Activated gamma-delta T cell (primary cell): ENCODE measurements around the gene ID3.
"Not testable (repeated sequence)": the region's sequence is repeated elsewhere in the genome, so short reads cannot be mapped to it uniquely, and the experiment has no call there.

Experiments used
- DNase-seq: peaks from one replicate; lab custom pipeline; 2025; lab: John Stamatoyannopoulos, UW

ID3 gene

DNA sequence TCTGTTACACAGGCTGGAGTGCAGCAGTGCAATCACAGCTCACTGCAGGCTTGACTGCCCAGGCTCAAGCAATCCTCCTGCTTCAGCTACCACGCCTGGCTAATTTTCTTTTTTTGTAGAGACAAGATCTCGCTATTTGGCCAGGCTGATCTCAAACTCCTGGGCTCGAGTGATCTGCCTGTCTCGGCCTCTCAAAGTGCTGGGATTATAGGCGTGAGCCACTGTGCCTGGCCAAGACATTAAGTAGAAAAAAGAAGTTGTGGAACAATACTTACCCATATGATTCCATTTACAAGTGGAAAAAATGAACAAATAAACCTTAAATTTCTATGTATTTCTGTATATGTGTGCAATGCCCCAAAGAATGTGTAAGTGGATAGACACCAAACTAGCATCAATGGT lies 30.3 kb upstream of the ID3 start:
- no peak for DNase-seq

- no peak for DNase-seq
Observed at GRCh38 chr1:23588749-23589548, 29.6 kb upstream of the ID3 start.

DNA sequence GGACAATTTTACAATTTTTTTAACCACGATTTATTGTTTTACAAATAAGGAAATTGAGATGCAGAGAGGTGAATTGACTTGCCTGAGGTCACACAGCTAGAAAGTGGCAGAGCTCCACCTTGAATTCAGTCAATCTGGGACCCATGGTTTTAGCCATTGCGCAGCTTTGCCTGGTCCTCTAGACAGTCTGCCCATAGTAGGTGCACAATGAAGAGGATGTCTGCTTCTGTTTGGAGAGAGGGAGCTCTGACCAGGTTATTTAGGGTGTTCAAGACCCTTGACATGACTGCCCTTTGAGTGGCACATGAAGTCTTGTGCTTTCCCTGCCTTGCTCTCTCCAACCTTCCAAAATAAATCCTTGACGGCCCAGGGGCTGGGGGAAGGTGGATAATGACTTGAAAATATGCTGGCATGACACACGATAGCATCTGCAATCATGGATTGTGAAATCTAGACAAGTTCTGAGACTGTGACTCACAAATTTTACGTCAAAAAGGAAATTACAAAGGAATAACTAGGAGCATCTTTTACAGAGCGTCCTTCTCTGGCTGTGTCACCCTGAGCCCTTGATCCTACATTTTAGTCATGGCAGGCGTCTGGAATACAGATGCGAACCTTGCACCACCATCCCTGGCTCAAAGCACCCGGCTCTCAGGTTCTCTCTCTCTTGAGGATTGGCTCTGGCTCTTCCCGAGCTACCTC lies 26.2 kb upstream of the ID3 start:
- no peak for DNase-seq

DNA sequence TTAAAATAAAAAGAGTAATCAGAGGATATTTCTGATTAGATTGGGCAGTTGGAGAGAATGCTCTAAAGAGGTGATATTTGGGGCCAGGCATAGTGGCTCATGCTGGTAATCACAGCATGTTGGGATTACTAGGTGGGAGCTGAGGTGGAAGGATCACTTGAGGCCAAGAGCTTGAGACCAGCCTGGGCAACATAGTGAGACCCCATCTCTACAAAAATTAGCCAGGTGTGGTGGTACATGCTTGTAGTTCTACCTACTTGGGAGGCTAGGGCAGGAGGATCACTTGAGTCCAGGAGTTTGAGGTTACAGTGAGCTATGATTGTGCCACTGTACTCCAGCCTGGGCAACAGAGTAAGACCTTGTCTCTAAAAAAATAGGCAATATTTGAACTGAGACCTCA lies 24.4 kb upstream of the ID3 start:
- not testable (repeated sequence) for DNase-seq

DNA sequence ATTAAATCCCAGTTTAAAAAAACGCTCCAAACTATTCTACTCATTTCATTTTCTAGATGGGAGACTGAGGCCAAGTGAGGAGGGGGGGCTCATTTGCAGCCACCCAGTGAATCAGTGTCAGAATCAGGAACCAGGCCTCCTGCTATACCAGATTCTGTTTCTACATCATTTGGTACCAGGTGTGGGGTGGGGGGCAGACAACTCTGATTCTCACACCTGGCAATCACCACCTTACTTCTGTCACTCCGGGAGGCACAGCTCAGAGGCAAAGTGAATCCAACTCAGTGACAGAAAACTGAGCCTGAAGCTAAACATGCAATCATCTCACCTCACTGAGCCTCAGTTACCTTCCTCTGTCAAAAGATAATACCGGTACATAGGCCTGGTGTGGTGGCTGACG lies 23.5 kb upstream of the ID3 start:
- no peak for DNase-seq

DNA sequence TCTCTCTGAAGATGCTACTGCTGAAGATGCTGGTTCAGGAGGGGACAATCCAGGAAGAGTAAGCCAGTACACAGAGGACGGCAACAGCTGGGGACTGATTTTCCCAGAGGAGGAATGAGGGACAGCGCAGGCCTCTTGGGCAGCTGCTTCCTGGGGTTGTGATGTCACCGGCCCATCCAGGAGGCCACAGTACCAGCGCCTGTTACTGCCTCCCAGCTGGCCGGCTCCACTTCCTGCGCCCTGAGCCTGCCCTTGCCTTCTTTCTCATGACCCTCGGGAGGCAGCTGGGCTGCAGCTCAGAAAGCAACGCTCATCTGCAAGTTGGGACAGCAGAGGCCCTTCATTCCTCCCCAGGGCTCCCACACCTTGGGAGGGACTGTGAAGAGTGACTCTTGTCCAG lies 21.9 kb upstream of the ID3 start:
- no peak for DNase-seq

GRCh38 chr1:23578997-23579363 lies 19.7 kb upstream of the ID3 start:
- DNase-seq, result no peak

DNA sequence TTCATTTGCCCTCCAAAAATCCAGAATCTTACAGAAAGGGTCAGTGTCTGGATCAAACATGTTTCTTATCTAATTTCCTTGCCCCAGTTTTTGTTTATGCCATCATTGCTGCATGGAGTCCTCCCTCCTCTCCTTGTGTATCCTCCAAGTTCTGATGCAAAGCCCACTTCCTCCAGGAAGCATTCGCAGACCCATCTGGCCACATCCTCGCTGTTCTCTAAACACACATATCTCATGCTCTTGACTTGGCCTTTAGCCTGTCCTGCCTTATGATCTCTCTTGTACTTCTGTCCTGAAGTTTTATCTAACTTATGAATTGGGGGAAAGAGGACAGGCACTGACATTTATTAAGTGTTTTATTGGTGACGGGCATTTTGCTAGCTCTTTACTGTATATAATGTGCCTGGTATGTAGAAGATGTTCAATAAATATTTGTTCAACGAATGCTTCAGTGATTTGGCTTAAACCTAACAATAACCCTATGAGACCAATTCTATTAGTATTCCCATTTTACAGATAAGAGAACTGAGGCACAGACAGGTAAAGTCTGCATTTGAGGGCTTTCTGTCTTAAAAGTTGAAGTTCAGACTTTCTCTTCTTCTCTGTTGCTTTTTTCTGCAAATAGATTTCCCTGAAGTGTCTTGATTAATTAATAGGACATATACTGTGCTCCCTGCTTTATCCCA lies 19.2 kb upstream of the ID3 start:
- no peak for DNase-seq

DNA sequence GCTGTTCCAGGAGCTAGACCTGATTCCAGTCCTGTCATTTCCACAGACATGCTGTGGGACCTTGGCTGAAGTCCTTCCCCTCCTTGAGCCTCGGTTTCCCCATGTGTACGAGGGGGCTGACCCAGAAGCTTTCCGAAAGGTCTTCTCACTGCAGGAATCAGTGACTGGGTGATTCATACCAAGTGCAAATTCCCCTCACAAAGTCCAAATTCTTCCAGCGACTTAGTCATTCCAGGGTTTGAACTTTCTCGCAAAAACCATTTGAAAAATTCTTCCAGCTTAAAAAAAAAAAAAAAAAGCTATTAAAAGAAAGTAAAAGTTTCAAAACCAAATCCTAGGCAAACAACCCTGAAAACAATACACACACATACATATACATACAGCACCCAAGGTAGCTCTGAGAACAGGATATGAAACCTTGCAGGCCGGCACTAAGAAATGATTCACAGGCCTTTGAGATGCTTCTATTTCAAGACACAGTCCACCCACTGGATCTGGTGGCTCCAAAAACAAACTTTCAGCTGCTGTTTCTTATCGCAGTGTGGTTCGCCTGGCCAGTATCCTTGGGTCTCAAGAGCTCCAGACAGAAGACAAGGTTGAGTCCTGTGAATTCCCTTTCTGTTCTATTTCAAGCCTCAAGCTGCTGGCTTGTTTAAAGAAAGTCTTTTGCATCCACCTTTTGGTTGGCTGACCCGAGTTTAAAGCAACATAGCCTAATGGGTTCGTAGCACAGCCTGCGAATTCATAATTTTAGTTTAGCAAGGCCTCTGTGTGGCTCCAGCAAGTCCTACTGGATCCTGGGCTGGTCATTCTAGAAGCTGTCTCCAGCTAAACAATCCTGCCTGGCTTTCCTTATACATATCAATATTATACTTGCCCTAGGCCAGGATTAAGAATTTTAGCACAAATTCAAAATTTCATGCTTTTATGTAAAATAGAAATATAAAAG lies 18.0 kb upstream of the ID3 start:
- no peak for DNase-seq

DNA sequence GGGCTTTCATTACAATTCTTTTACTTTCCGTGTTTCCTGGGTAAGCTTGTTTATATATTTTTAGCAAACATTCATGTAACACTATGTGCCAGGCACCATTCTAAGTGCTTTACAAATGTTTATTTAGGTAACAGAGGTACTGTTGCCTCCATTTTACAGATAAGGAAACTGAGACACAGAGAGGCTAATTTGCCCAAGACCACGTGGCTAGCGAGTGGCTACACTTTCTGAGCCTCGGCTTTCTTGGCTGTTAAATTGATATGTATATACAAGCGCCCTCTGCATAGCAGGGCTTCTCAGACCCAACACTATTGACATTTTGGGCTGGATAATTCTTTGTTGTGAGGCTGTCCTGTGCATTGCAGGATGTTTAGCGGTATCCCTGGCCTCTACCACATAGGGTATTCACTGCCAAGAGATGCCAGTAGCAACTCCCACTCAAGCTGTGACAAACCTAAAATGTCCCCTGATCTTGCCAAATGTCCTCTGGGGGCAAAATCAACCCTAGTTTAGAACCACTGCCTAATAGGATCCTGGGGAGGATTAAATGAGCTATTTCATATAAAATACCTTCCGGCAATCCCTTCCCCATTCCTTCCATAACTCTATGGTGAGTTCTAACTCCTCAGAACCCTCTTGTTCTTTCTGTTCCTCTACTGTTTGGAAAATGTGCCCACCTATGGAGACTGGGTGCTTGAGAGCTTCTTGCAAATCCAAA lies 17.2 kb upstream of the ID3 start:
- no peak for DNase-seq

- DNase-seq, result no peak
Observed at GRCh38 chr1:23575226-23575810, 16.0 kb upstream of the ID3 start.

GRCh38 chr1:23574265-23574754 lies 15.0 kb upstream of the ID3 start:
- no peak for DNase-seq

- no peak for DNase-seq
Observed at GRCh38 chr1:23573574-23574182, 14.4 kb upstream of the ID3 start.

- no peak for DNase-seq
Observed at GRCh38 chr1:23571465-23571864, 12.2 kb upstream of the ID3 start.

GRCh38 chr1:23570001-23570691 lies 10.8 kb upstream of the ID3 start:
- DNase-seq, result no peak

DNA sequence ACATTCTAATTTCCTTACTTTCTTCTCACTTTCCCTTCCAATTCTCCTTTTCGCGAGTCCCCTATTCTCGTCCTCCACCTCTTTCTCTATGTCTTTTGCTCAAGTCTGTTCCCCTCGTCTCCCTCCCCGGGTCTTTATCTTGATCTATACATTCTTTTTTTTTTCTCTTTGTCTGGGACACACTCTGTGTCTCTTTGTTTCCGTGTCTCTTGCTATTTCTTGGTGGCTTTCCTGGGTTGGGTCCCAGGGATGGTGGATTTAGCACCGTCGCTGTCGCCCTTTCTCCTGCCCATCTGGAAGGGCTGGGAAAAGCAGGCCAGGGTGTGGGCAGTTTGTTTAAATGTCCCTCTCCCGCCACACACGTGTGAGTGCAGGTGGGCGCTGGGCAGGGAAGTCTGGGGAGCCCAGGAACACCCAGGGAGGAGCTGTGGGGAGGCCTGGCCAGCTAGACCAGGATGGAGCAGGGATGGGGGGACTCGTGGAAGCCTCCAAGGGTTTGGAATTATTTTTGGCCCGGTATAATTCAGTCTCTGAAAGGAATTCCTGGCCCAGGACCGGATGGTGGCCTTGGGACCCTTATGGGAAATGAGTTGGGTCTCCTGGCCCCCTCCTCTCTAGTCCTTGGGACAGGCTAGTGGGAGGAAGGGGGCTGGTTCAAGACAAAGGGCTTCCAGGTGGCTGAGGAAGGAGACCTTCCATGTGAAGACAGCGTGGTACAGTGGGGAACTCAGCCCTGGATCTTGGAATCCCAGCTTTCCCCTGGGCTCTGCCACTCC lies 9.5 kb upstream of the ID3 start:
- DNase-seq, result no peak

DNA sequence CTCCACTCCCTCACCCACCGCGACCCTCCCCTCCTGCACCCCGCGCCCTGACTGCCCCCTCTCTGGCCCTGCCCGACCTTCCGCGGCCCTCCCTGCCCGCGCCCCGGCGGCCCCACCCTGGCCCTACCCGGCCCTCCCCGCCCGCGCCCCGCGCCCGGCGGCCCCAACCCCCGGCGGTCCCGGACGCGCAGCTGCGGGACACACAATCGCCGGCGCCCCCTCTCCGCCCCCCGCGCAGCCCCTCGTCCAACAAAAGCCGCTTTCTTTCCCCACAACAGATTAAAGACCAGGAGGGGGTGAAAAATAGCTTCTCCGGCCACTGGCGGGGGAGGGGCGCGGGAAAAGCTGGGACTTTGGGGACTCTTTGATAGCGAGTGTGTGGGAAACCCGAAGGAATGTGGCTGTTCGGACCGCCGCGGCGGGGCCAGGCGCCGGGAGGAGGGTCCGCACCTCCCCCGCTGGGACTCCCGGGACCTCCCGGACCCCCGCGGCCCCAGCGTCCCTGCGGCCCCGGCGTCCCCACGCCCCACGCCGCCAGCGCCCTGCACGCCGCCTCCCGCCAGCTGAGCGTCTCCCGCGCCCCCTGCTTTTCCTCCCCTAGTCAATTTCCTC lies 8.8 kb upstream of the ID3 start:
- no peak for DNase-seq

GRCh38 chr1:23567629-23567995 lies 8.3 kb upstream of the ID3 start:
- DNase-seq, result no peak
